Measurements from ENCODE around the gene MCCC1.

DNA sequence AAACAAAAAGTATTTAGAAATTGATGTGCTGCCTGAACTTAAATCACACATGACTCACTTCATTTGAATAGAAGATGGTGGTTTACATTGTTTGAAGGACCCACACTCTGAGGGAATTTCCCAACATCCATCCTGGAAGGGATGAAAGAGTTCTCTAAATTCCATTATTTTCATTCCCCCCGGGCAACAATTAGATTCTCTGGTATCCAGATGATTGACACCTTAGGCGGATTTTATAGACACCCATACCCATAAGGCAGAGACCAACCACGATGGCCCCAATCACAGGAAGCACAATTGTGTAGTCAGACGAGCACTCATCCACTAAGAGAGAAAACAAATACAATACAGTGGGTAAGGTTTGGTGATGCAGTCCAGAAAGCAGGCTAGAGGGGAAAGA lies 24.6 kb upstream of the MCCC1 start:
- TF ChIP-seq, protein P1, sequence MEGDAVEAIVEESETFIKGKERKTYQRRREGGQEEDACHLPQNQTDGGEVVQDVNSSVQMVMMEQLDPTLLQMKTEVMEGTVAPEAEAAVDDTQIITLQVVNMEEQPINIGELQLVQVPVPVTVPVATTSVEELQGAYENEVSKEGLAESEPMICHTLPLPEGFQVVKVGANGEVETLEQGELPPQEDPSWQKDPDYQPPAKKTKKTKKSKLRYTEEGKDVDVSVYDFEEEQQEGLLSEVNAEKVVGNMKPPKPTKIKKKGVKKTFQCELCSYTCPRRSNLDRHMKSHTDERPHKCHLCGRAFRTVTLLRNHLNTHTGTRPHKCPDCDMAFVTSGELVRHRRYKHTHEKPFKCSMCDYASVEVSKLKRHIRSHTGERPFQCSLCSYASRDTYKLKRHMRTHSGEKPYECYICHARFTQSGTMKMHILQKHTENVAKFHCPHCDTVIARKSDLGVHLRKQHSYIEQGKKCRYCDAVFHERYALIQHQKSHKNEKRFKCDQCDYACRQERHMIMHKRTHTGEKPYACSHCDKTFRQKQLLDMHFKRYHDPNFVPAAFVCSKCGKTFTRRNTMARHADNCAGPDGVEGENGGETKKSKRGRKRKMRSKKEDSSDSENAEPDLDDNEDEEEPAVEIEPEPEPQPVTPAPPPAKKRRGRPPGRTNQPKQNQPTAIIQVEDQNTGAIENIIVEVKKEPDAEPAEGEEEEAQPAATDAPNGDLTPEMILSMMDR (IDR thresholded peaks at IDR 0.05) = no peak
- TF ChIP-seq POLR2AphosphoS5 (IDR thresholded peaks at IDR 0.05) (no peak), POLR2A (IDR thresholded peaks at IDR 0.05) (no peak)
